Astrocyte of the cerebellum (primary cell): ENCODE results near the gene BBX.

ENCODE experiments used
- DNase-seq: peaks from one replicate; pipeline ENCODE4 v3.0.0-alpha.2; 2011; ENCODE audit warnings: low read depth
- H3K4me3 ChIP-seq: 2 replicates; pipeline ENCODE4 v1.5.1; 2011; ENCODE audit warnings: mild to moderate bottlenecking, low read depth, low read length, moderate library complexity
- CTCF ChIP-seq: IDR thresholded peaks from 2 replicates; pipeline ENCODE4 v1.5.1; 2012; ENCODE audit warnings: low read length, low read depth, moderate library complexity, mild to moderate bottlenecking; ENCODE audit errors: missing control alignments
- in situ Hi-C: cut with HindIII; loops from 2 replicates; pipeline ENCODE4 v1.10.0; 2017; ENCODE audit warnings: low sequenced_read_pairs

BBX gene

DNA sequence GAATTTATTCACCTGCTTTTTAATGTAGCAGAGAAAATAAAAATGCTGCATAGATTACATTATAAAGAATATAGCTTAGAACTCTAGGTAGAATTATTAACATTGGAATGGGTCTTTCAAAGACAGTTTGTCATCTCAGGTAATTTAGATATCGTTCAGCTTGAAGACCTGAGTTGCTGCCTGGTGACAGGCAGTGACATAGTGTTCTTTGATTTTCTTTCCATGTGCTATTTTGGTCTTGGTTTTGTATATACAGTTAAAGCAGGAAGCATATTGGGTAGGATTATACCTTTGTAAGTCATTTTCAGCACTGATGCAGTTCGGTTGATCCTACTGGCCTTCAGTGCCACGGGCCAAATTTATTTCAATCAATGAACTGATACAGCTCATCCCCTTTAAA lies 98.7 kb downstream of the BBX start:
- in situ Hi-C loops, result no loop called here
- DNase-seq, result no peak
- no peak for TF ChIP-seq CTCF
- H3K4me3 ChIP-seq, result no peak overlapping the region

GRCh38 chr3:107627962-107628542 lies 105.3 kb downstream of the BBX start:
- in situ Hi-C loops, result no loop called here
- no peak for TF ChIP-seq CTCF
- no peak for DNase-seq
- no peak overlapping the region for H3K4me3 ChIP-seq

DNA sequence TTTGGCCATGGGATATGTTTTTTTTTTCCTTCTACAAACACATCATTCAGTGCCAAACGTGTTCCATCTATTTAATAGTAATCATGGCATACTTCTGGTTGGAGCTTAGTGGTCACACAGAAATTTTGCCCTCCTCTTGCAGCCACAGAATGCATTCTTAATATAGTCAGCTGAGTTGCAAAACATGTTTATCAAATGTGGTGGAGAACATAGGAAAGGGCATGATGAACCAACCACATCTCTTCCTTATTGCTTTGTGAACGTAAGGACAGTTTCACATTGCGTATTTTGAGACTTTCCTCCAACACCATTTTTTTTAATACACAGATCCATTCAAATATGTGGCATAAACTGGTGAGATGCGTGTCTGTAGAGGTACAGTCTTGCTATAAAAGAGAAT lies 106.8 kb downstream of the BBX start:
- in situ Hi-C loops, result no loop called here
- no peak overlapping the region for H3K4me3 ChIP-seq

DNA sequence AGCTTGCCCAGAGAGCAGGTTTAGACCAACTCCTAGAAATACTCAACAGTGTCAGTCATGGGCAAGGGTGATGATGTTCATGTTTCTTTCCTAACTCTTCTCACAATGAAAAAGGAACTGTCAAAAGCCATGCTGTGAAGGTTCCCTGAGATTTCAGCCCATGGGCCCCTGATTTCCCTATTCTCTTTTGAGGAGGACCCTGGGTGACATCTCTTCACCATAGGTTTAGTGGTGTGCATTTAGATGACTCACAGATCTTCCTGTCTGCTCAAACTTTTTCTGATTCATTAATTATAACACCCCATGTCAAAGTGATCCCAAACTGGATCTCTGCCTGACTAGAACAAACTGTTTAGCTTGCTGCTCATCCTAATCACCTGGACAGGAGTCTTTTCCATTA lies 108.0 kb downstream of the BBX start:
- no peak for DNase-seq
- H3K4me3 ChIP-seq, result no peak overlapping the region
- no peak for TF ChIP-seq CTCF
- in situ Hi-C loops, result no loop called here

More for the DNA sequence above, 106.8 kb downstream of the BBX start:
- no peak for DNase-seq
- no peak for TF ChIP-seq CTCF

DNA sequence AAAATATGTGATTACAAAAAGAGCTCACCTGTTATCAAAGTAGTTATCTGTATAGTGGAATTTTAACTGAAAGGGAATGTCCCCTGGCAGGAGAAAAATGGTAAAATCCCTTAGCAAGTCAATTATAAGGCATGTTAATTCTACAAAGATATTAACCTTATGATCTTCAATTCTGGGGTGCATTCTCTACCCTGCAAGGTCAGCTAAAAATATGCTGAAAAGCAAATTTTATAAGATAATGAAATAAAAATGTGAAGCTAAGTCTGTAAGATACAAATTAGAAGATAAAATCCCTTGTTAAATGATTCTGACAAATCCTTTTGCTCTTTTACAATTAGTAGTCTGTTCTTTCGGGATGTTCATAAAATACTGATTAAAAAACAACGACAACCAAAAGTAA lies 109.8 kb downstream of the BBX start:
- in situ Hi-C loops, result no loop called here
- DNase-seq, result no peak
- no peak overlapping the region for H3K4me3 ChIP-seq
- no peak for TF ChIP-seq CTCF

DNA sequence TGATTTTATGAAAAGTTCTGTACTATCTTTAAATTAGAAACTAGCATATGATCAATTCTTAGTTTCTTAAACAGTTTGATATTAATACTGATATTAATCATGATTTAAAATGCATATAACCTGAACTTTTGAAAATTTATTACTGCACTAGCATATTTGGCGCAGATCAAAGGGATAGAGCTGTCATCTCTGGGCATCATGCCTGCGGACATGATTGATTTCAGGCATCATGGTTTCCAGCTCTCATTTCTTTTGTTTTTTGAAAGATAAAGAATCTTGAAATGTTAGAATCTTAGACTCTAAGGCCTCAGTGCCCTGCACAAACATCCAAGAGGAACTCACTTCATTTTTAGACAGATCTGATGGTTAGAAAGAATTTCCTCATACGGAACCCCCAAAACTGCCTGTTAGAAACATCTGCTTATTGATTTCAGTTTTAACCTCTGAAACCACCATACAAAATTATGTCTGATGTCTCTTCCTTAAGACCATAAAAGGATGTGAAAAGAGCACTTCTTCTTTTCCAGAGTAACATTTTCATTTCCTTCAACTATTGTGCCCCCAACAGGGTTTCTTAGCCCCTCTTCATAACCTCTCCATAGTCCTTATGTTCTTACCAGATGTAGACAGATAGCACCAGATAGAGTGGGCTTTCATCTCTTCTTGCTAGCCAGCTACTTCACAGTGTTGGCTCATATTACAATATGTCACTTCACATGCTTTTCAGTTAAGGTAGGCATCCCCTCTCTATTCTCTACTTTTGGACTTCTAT lies 110.8 kb downstream of the BBX start:
- TF ChIP-seq CTCF, result no peak
- H3K4me3 ChIP-seq, result no peak overlapping the region
- in situ Hi-C loops, result no loop called here
- no peak for DNase-seq
